GM19467 (cell line): ENCODE data around the gene CRYBB1.
A peak's percentile ranks its signal among the peaks of the same experiment; 100 is the strongest.

Source experiments
- ATAC-seq: cut with Tn5 transposase; IDR thresholded peaks from one replicate; pipeline ENCODE4 v1.9.1; 2021; ENCODE audit warnings: mild to moderate bottlenecking, moderate library complexity; ENCODE audit not compliant: unreplicated experiment

CRYBB1 gene

DNA sequence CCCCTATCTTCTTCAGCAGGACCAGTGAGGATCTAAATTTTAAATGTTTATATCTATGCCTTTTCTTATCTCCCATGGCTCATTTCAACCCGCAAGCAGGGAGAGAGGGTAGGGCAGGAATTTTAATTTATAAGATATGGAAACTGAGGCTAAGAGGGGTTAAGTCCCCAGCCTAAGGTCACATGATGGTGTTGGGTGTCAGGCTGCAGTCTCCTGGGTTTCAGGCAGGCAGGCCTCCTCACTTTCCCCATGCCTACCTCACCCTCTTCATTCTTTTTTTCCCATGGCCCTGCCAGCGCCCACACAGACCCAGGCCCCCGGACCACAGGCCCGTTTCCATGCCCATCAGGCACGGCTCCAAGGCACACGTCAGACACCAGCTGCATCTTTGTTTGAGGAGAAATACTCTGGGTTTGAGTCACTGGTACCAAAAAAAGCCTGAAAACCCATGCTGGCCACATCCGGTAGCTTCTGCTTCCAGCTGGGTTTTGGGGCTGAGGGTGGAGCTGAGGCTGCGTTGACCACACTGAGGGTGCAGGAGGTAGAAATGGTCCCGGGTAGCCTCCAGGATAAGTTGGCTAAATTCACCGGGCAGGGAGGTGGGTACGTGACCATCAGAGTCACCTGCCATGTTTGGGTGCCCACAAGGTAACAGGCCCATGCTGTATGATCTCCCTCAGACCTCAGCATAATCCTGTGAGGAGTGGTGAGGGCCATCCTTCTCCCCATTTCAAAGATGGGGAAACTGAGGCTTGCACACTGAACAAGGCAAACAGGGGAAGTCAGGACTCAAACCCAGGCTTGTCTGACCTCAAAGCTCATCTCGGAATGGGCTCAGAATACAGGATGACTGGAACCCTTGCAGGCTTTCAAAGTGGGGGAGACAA, 7.5 kb downstream of the CRYBB1 start:
- peak; percentile 61 for ATAC-seq

DNA sequence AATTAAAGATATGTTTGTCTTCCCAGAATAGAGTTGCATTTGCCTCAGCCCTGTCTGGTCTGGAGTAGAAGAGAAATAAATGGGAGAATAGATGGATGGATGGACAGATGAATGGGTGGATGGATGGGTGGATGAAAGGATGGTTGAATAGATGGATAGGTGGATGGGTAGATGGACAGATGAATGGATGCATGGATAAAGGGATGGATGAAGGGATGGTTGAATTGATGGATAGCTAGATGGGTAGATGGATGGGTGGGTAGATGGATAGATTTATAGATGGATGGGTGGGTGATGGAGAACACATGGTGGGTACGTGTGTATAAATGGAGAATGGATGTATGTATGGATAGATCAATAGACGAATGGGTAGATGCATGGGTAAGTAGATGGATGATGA, 8.5 kb downstream of the CRYBB1 start:
- ATAC-seq, result no peak

GRCh38 chr22:26608129-26608528, 9.7 kb downstream of the CRYBB1 start:
- ATAC-seq, result no peak

DNA sequence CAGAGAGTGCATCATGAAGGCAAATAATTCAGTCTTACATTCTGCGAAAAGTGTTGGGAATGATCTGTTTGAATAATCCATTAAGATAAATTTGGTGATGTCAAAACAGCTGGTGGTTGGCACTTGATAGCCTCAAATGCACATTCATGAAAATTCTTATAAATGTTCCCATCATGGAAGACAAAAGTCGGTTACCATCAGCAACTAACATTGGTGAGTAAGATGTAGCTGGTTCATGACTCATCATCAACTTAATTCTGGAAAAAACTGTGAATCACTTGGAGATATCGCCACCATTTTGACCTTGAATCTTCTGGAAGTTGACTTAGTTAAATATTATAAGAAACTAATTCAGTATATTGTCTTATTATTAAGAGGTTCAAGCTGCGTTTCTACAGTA, 11.2 kb downstream of the CRYBB1 start:
- no peak for ATAC-seq

DNA sequence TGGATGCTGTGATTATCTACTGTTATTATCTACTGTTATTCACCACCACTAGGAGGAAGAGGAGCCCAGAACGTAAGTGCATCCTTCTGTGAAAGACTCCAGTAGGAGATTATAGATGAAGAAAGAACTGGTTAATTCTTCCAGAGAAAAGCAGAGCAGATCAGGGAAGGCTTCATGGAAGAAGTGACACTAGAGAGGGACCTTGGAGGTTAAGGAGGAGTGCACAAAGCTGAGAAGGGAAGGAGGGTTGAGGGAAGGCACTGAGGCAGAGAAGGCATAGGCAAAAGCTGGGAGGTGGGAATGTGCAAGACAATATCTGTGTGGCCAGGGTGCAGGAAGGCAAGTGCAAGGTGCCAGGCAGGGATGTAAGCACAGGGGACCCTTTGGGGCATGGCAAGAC, 13.5 kb downstream of the CRYBB1 start:
- no peak for ATAC-seq

GRCh38 chr22:26602127-26602526, 15.7 kb downstream of the CRYBB1 start:
- ATAC-seq, result no peak

DNA sequence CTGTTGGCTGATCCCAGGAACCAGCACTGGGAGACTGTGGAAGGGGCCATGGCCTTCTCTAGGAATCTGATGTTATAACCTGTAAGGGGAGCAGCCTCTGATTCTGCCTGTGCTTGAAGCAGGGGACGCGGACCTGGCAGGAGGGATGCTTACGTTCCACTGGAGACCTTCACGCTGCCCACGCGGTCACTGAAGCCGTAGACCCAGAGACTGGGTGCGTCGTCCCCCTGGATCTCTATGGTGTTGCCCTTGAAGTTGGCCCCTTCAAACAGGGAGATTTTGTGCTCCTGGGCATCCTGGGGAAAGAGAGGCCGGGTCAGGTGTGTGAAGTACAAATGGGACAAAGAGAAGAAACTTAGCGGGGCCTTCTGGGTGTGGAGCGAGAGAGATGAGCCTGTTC, 16.1 kb downstream of the CRYBB1 start:
- ATAC-seq, result no peak

DNA sequence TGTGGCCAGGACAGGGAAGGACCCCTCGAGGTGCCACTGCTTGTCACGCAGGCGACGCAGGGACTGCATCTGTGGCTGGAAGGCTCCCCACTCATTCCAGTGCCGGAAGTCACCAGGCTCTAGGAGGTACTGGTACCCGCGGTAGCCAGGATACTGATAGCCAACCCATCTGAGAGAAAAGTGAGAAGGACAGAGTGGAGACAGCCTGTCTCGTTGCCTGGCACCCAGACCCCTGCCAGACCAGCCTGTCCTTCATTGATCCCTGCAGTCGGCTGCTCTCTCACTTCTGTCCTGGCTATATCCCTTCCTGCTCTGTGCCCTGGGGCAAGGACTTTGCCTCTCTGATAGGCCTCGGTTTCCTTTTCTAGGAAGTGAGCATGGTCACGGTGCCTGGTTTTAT, 18.3 kb downstream of the CRYBB1 start:
- ATAC-seq, result no peak

GRCh38 chr22:26597480-26597879, 20.3 kb downstream of the CRYBB1 start:
- ATAC-seq, result no peak

GRCh38 chr22:26597026-26597425, 20.8 kb downstream of the CRYBB1 start:
- ATAC-seq, result no peak

DNA sequence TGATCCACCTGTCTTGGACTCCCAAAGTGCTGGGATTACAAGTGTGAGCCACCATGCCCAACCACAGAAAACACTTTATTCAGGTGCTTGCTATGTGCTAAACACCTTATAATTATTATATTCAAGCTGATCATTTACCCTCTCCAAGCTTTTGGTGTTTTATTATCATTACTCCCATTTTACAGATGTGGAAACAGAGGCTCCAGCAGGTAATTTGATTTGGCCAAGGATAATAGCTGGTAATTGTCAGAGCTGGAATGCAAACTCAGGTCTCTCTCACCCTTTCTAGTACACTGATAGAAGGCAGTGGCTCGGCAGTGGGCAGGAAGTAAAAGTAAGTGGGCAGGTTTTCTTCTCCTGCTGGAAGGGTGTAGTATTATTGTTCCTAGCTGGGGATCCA, 24.1 kb downstream of the CRYBB1 start:
- ATAC-seq, result no peak

DNA sequence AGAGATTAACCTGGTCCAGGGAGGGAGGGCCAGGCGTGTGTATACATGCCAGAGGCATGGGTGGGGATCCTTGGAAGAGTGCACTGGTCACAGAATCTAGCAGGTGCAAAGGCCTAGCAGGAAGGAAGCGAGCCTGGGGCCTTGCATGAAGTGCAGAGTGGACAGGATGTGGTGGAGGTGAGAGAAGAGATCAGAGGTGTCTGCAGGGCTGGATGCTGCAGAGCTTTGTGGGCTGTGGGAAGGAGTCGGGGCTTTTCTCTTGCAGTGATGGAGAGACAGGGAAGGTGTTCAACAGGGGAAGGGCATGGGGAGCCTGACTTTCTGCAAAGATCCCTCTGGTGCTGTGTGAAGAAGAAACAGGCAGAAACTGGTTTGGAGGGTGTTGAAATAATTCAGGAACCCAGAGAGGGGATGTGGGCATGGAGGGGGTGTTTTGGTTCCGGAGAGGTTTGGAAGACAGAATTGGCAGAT, 25.4 kb downstream of the CRYBB1 start:
- ATAC-seq, result no peak

DNA sequence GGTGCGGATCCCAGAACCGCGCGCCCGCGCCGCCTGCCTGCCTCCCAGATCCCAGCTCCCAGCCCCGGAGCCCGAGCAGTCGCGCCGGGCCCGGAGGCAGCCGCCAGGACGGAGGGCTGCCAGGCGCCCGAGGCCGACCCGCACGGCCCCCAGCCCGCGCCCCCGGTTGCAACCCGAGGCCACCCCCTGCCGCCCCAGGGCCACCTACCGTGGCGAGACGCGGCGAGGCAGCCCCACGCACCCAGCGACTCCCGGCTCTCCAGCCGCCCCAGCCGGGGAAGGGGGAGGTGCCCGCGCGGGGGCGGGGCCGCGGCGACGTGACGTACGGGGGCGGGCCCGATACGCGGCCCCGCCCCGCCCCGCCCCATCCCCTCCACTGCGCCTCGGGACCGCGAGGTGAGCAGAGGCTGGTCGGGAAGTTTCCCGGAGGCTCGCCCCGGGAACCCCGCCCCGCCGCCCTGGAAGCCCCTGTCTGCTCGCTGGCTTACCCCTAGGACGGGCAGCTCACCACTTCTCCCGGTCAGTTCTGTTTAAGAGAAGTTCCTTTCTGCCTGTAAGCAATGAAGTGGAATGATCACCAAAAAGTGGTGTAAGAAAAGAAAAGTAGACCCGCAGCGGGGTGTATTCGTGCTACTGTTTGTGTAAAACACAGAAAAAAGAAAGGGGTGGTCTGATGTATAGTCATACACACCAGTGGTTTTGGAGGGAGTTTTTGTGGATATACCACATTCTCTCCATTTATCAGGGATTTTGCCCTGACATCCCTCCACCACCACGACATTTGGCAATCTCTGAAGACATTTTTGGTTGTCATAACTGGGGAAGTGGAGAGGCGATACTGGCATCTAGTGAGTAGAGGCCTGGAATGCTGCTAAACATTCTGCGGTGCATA, 27.7 kb downstream of the CRYBB1 start, which contains the start of gene TPST2:
TPST2 (minus strand) TSS at position 288 of the 892 bp plus-strand sequence. CDS start 48,502 bp downstream, outside the sequence.
- ATAC-seq, result peak; percentile 56

- ATAC-seq, result no peak
These were observed 28.4 kb downstream of the CRYBB1 start for GRCh38 chr22:26589367-26589844.

DNA sequence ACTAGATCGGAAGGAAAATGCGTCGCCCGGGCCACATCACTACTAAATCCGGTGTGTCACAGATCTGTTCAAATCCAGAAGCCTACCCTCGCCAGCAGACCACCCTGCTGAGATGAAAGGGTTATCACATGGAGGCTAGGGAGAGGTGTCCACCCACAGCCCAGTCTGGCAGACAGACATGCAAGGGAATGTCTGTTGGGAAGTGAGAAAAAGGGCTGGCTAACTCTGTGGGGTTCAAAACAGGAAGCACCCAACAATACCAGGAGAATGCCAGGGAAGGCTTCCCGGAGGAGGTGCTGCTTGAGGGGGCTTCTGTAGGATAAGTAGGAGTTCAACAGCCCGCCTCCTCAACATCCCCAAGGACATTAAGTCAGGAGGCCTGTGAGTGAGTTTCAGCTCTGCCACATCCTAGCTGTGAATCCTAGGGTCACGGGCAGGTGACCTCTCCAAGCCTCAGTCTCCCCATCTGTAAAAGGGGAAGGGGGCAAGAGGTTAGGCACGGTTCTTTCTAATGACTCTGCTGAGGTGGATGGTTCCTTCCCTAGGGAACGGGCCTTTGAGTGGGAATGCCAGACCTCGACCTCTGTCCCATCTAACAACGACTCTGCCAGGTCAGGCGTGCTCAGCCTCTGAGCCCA, 29.0 kb downstream of the CRYBB1 start:
- no peak for ATAC-seq

DNA sequence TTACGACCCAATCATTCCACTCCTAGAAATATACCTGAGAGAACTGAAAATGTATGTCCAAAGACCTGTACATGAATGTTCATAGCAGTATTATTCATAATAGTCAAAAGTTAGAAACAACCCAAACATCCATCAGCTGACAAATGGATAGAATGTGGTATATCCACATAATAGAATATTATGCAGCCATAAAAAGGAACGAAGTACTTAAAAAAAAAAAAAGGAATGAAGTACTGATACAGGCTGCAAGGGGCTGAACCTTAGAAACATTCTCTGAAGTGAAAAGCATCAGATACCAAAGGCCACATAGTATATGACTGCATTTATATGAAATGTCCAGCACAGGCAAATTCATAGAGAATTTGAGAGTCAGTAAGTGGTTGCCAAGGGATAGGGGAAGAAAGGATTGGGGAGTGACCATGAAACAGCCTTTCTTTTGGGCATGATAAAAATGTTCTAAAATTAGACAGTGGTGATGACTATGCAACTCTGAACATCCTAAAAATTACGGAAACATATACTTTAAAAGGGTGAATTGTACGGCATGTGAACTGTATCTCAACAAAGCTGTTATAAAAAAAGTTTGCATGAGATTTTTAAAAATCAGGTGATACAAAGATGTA, 29.7 kb downstream of the CRYBB1 start:
- no peak for ATAC-seq

- ATAC-seq, result no peak
These were observed 31.1 kb downstream of the CRYBB1 start for GRCh38 chr22:26586556-26587325.

GRCh38 chr22:26585104-26585790, 32.6 kb downstream of the CRYBB1 start:
- ATAC-seq, result no peak

GRCh38 chr22:26584010-26584409, 33.8 kb downstream of the CRYBB1 start:
- no peak for ATAC-seq
